ENCODE measurements around the gene AGAP1. TPM values are rescaled to one million over a fixed set of nuclear protein-coding genes. Genes with fewer than 3 reads are reported as not detected.

The AGAP1 gene
- total RNA-seq, 1 donor from 2014 or later = 39.4 TPM

DNA sequence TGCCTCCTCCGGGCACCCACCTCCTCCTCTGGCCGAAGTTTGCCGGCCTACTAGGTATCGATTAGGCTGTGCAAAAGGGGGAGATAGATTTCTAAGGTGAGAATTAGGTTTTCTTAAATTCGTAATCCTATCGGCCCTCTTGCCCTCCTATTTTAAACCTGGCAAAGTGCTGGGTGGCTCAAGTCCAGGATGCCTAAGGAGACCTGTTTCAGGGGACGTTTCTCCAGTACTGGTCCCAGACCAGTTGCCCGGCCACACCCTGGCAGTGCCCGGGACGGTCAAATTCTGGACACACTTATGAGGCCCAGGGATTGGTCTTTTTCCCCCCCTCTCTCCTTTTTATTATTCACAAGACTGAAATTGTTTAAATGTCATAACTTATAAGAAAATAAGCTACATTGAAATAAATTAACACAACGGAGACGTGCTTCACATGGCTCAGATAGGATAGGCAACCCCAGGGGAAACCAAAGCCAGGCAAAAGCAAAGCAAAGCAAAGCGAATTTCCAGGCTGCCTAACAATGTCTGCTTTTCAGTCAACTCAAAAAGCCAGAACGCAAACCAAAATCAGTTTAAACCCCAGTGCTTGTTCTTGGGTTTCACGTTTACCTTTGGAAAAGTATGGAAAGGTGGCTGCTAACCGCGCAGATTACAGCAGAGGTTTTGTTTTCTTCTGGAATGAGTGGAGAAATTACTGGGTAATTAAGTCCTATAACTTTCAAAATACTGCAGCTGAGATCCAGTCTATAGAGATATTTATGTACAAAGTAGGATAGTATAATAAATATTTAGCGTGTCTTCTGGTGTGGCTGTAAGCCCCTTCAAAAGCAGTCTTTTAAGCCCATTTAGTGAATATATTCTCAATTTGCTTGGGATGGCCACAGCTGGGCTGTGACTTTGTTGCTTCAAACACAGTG is 671.3 kb downstream of the AGAP1 start:
- Histone ChIP-seq H3K4me1 (ENCODE audit: insufficient read depth, low read length) (peaks cover 22% of the 10 kb centered on the region), H3K4me2 (ENCODE audit: low read length) (peak overlapping the region; percentile 90), H3K27ac (ENCODE audit: low read depth, low read length) (no peak overlapping the region), H3K36me3 (ENCODE audit: insufficient read depth, low read length) (no peaks in the 10 kb centered on the region), H3K4me3 (ENCODE audit: insufficient read depth, low read depth, low read length) (peak overlapping the region; percentile 65), H3K79me2 (ENCODE audit: insufficient read depth, low read length) (peaks cover 5% of the 10 kb centered on the region), H2AFZ (ENCODE audit: low read depth, low read length) (peak overlapping the region; percentile 69), H3K9me3 (ENCODE audit: insufficient read depth, low read depth, low read length) (no peaks in the 10 kb centered on the region), H3K27me3 (ENCODE audit: insufficient read depth, low read length) (peaks cover 58% of the 10 kb centered on the region), H3K9ac (ENCODE audit: low read length) (peak overlapping the region; percentile 75), H4K20me1 (ENCODE audit: insufficient read depth, low read length) (peaks cover 6% of the 10 kb centered on the region)
- peaks cover 5% of the 10 kb centered on the region for H3K4me1 Mint-ChIP-seq (ENCODE audit: low read depth, unreplicated experiment)
- FAIRE-seq (no peak), DNase-seq (ENCODE audit: low read depth) (no peak)
- peaks cover 59% of the 10 kb centered on the region for H3K27me3 Mint-ChIP-seq (ENCODE audit: low read depth, unreplicated experiment)
- H3K36me3 Mint-ChIP-seq (ENCODE audit: low read depth, unreplicated experiment) = peaks cover under 1% of the 10 kb centered on the region
- TF ChIP-seq EZH2 (IDR thresholded peaks at IDR 0.05; ENCODE audit: insufficient read depth, low read length) (no peak), CTCF (IDR thresholded peaks at IDR 0.05; ENCODE audit: insufficient read depth, low read depth, low read length) (no peak)
- peak overlapping the region; percentile 77 for H3K27ac Mint-ChIP-seq (ENCODE audit: unreplicated experiment)
- peaks cover 17% of the 10 kb centered on the region for H3K9me3 Mint-ChIP-seq (ENCODE audit: unreplicated experiment)
- H3K4me3 Mint-ChIP-seq (ENCODE audit: unreplicated experiment) = peak overlapping the region; percentile 77

GRCh38 chr2:236165842-236166795 is 672.3 kb downstream of the AGAP1 start:
- peak; percentile 78 for TF ChIP-seq EZH2 (IDR thresholded peaks at IDR 0.05; ENCODE audit: insufficient read depth, low read length)
- no peak for TF ChIP-seq CTCF (IDR thresholded peaks at IDR 0.05; ENCODE audit: insufficient read depth, low read depth, low read length)
- H3K9me3 Mint-ChIP-seq (ENCODE audit: unreplicated experiment) = peaks cover 24% of the 10 kb centered on the region
- H3K36me3 ChIP-seq (ENCODE audit: insufficient read depth, low read length) = no peaks in the 10 kb centered on the region
- H3K27ac ChIP-seq (ENCODE audit: low read depth, low read length) = peak overlapping the region; percentile 47
- H3K9ac ChIP-seq (ENCODE audit: low read length) = peak overlapping the region; percentile 75
- H3K27ac Mint-ChIP-seq (ENCODE audit: unreplicated experiment) = peak overlapping the region; percentile 83
- peaks cover 22% of the 10 kb centered on the region for H3K4me1 ChIP-seq (ENCODE audit: insufficient read depth, low read length)
- DNase-seq (ENCODE audit: low read depth) (no peak), FAIRE-seq (no peak)
- H2AFZ ChIP-seq (ENCODE audit: low read depth, low read length) = peak overlapping the region; percentile 75
- H3K4me1 Mint-ChIP-seq (ENCODE audit: low read depth, unreplicated experiment) = peaks cover 5% of the 10 kb centered on the region
- peaks cover 6% of the 10 kb centered on the region for H4K20me1 ChIP-seq (ENCODE audit: insufficient read depth, low read length)
- peaks cover 59% of the 10 kb centered on the region for H3K27me3 ChIP-seq (ENCODE audit: insufficient read depth, low read length)
- peak overlapping the region; percentile 67 for H3K4me3 Mint-ChIP-seq (ENCODE audit: unreplicated experiment)
- H3K9me3 ChIP-seq (ENCODE audit: insufficient read depth, low read depth, low read length) = no peaks in the 10 kb centered on the region
- peak overlapping the region; percentile 65 for H3K4me3 ChIP-seq (ENCODE audit: insufficient read depth, low read depth, low read length)
- peaks cover 5% of the 10 kb centered on the region for H3K79me2 ChIP-seq (ENCODE audit: insufficient read depth, low read length)
- H3K4me2 ChIP-seq (ENCODE audit: low read length) = peak overlapping the region; percentile 90
- peaks cover 61% of the 10 kb centered on the region for H3K27me3 Mint-ChIP-seq (ENCODE audit: low read depth, unreplicated experiment)
- H3K36me3 Mint-ChIP-seq (ENCODE audit: low read depth, unreplicated experiment) = peaks cover 3% of the 10 kb centered on the region
